DMS53 (cell line): ENCODE results near the gene MCC.
A peak's percentile ranks its signal among the peaks of the same experiment; 100 is the strongest.

Experiments
- DNase-seq: peaks from one replicate; lab custom pipeline; 2025; lab: John Stamatoyannopoulos, UW

The MCC gene

GRCh38 chr5:113199122-113199905 is 288.9 kb downstream of the MCC start:
- DNase-seq: peak; percentile 77

DNA sequence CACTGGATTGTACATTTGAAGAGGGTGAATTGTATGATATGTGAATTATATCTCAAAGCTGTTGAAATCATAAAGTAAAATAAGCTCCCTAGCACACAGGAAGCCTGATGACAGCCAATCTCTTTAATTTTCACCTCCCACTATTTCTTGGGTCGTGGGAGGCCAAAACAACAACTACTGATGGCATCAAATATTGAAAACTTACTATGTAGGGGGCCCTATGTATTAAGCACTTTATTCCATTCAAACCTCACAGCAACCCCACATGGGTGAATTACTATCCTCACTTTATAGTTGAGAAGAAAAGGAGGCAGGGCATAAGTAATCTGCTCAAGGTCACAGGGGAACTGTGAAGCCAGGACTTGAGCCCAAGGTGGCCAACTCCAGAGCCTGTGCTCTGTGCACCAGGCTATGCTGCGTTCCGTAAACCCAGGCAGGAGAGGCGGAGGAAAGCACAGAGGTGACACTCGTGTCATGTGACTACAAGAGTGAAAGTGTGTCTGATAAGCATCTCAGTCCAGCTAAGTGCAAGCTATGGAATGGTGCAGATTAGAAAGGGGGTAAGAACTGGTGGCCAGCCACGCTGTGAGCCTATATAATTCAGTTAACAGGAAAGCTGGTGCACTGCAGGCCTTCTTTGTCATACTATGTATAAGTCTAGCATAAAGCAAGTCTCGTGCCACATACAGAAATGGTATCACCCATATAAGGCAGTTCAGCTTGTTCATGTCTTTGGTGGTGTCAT is 290.6 kb downstream of the MCC start:
- no peak for DNase-seq

DNA sequence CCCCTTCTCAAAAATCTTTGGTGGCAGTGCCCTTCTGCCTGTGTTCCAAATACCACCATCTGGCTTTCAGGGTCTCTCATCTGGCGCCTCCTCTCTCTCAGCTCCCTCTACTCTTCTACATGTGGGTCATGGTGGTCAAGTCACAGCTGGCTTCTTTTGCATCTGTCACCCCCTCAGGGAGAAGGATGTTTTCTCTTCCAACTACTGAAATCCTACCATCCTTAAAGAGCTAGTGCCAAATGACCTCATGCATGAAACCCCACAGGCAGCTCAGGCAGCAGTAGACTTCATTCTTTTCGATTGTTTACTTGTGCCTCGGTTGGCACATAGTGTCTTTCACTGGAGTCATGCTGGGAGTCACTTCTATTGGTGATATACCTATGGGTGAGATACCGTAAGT is 292.5 kb downstream of the MCC start:
- no peak for DNase-seq

- DNase-seq: no peak
These were observed 293.0 kb downstream of the MCC start for GRCh38 chr5:113195251-113195650.

DNA sequence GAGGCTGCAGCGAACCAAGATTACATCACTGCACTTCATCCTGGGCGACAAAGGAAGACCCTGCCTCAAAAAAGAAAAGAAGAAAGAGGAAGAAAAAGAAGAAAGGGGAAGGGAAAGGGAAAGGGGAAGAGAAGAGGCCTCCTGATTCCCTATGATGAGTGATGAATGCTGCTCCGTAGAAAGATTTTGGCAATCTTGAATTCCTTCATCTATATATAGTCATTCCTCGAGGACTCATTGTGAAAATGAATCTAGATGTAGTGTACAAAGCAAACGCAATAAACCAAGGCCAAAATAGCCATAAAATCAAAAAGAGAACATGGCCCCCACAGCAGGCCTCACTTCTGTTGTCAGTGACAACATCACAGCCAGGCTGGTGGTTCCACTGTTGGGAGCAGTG is 293.7 kb downstream of the MCC start:
- no peak for DNase-seq

DNA sequence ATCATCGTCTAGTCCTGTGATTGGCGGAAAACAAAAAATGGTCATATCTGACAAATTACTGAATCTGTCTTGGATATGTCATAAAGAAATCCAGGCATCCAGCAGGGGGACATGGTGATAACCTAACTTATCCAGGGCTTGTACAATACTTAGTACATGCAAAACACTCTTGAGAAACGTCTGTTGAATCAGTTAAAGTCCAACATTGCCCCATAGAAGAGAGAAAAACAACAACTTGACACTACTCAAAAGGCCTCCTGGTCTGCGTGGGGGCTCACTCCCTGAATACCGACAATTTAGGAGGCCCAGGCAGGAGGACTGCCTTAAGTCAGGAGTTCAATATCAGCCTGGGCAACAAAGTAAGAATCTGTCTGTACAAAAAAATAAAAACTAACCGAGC is 294.1 kb downstream of the MCC start:
- DNase-seq: no peak

GRCh38 chr5:113193311-113193978 is 294.8 kb downstream of the MCC start:
- no peak for DNase-seq

GRCh38 chr5:113192541-113192940 is 295.7 kb downstream of the MCC start:
- DNase-seq: peak; percentile 7

DNA sequence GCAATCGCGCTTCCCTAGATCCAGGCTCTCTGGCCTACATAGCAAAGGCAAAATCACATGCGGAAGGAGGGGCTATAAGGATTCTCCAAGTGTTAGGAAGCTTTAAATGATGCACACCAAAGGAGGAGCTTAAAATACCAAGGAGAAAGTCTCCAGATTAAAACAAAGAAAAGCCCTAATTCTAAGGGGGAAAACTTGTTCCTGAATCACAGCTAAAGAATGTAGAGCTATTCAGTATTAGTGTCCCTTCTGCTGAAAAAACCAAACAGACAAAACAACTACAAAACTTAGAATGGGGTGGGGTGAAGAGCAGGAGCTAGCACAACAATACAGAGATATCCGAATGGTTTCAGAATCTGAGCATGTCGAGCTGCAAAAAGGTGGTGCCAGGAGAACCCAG is 297.9 kb downstream of the MCC start:
- DNase-seq: no peak

- no peak for DNase-seq
These were observed 299.0 kb downstream of the MCC start for GRCh38 chr5:113189291-113189690.

- no peak for DNase-seq
These were observed 299.8 kb downstream of the MCC start for GRCh38 chr5:113188436-113188835.

DNA sequence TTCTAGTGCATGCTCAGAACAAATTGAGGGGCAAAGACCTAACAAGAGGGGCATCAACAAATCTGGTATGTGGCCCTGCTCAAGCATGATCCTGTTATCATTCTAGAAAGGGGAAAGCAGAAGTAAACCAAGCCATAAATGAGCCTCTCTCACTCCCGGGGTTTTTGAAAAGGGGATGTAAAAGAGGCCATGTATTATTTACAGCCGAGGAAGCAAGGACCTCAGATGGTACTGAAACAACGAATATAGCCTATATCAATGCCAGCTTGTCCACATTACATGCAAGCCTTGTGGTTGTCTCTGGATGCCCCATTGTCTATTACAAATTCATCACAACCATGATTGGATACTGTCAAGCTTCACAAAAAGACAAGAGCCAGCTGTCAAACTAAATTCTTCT is 300.3 kb downstream of the MCC start:
- DNase-seq: no peak

DNA sequence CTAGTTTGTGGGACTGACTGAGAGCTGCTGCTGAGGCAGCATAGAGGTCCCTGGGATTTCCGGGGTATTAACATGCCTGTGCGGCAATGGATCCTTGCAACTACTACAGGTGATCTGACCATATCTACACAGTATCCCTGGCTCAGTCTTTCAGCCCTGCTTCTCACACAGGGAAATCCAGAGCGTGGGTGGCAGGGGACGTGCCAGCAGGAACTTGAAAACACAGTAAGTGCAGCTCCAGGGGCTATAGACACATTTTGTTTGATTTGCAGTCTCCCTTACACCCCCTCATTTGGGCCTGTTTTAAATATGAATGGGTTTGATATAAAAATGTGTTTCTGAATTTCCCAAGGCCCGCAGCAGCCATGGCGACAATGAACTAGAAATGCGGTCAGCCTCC is 302.2 kb downstream of the MCC start:
- DNase-seq: no peak

- DNase-seq: no peak
These were observed 304.6 kb downstream of the MCC start for GRCh38 chr5:113183694-113184093.

- no peak for DNase-seq
These were observed 305.5 kb downstream of the MCC start for GRCh38 chr5:113182658-113183344.

DNA sequence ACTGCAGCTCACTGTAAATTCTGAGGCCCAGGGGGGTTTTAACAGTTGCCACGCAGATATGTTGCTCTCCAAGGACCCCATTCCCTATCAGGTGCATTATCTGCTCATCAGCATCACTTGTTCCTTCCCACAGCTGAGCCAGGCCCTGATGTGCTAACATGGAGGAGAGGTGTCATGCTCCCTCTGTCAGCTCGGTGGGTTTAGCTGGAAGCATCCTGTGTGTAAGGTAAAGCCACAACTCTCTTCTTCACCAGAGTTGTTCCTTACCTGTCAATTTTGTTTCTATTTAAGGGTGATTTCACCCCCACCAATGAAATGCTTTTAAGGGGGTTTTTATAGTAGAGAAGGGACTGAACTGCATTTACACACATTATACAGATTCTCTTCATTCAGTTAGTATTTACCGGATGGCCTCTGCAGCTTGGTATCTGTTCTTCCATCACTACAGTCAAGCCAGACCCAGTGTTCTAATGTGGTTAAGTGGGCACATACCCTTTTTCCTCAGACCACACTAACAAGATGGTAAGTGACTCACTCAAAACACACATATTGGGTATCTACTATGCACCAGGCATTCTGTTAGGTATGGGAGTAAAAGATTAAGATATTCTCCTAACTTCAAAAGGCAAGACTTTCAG is 306.3 kb downstream of the MCC start:
- DNase-seq: no peak

DNA sequence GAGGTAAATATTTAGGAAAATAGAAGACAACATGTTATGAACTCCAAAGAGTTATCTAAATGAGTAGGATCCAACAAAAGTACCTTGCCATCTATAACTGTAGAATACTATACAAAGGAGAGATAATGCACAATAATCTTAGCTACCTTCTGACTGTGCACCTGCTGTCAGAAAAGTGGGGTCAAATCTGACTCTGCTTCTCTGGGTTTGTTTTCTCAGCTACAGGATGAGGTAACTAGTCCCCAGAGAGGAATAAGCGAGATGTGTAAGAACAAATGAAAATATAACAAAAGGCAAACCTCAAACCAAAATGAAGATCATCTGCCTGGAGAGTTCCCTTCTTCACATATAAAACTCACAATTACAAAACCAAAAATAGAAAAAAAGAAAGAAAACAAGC is 306.8 kb downstream of the MCC start:
- no peak for DNase-seq

DNA sequence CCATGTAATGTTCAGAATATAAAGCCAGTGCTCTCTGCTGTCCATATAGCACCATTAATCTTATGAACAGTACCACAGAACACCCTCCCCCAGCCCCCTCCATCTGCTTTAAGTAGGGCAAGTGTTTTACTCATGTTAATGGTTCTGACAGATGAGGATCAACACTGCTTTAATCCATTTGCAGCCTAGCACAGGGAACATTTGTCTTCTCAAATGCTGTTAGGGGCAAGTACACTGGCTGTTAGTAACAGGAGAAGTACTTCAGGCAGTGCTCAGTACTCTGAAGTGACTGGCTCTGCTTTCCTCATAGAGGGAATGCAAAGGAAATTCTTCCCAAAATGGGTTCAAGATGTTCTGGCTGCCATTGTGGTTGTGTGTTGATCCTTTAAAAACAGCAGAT is 309.1 kb downstream of the MCC start:
- no peak for DNase-seq

GRCh38 chr5:113178073-113178779 is 310.0 kb downstream of the MCC start:
- DNase-seq: no peak

DNA sequence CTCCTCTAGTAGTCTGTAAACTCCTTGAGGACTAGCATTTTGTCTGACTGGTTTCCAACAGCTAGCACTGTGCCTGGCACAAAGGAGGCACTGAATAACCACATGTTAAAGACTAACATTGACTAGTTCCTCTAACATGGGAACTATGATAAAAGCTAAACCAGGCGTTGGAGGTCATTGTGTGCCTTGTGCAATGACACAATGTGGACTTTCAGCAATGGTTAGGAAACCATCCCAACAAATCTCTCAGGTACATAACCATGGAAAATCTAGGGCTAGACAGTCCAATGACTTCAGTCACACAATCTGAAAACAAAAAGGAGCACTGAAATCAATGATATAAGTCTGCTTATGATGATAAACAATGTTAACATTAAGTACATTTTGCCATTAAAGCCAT is 311.0 kb downstream of the MCC start:
- no peak for DNase-seq

- no peak for DNase-seq
These were observed 311.5 kb downstream of the MCC start for GRCh38 chr5:113176734-113177133.
